HCT116 (cell line): ENCODE measurements around the gene USF2. TPM values are rescaled to one million over a fixed set of nuclear protein-coding genes. Genes with fewer than 3 reads are reported as not detected.

Experiments used
- ATAC-seq: fragments of 200-7000 bp; cut with Tn5 transposase; 2 replicates; pipeline ENCODE4 v1.9.1; 2020; ENCODE audit warnings: mild to moderate bottlenecking, moderate library complexity
- BruUV-seq: library from RNA; stranded (reverse); fragments of 400-500 nt; replicated peaks from 2 replicates; lab custom pipeline; 2021; lab: Mats Ljungman, UMichigan
- CTCF ChIA-PET: fragments of 300-600 bp; sonication (Branson Sonifier 250); formaldehyde crosslinking; loops from one replicate; lab custom pipeline; 2021; ENCODE audit warnings: antibody characterized with exemption; lab: Charles Lee
- POLR2A ChIA-PET: fragments of 300-600, 350-600 bp; sonication (Branson Sonifier 250); formaldehyde crosslinking; loops from one replicate; lab custom pipeline; 2021; ENCODE audit warnings: antibody characterized with exemption; lab: Charles Lee
- RAD21 ChIA-PET, 2 experiments: fragments of 300-600 bp; sonication (Branson Sonifier 250); formaldehyde crosslinking; loops; one replicate each; lab custom pipeline; 2023; ENCODE audit warnings: low total read pairs in 2 of 2; ENCODE audit not compliant: uncharacterized antibody in 2 of 2, unreplicated experiment in 2 of 2, low non-redundant PET in 1 of 2; lab: Charles Lee
- DNase-seq: peaks from one replicate; pipeline ENCODE4 v3.0.0-alpha.2; 2010; ENCODE audit warnings: low read depth, low spot score
- H2AFZ ChIP-seq: fragments of 200-600 bp; shearing (Covaris generic), sonication (generic); 2 replicates; pipeline ENCODE4 v1.6.1; 2017; ENCODE audit warnings: low read depth, mixed run types, mixed read lengths, antibody characterized with exemption, low read length; ENCODE audit not compliant: poor library complexity, severe bottlenecking
- H3K27ac ChIP-seq: 2 replicates; pipeline ENCODE4 v1.5.1; 2012; ENCODE audit warnings: low read depth, low read length
- H3K27me3 ChIP-seq: fragments of 200-600 bp; sonication (generic); 2 replicates; pipeline ENCODE4 v1.6.1; 2016; ENCODE audit warnings: mixed run types, low read length, mixed read lengths; ENCODE audit not compliant: insufficient read depth
- H3K36me3 ChIP-seq, 2 experiments: fragments of 200-500 bp in 1 of 2; fragments of 200-600 bp in 1 of 2; sonication (Bioruptor generic) in 1 of 2; sonication (generic) in 1 of 2; 2 replicates each; pipeline versions ENCODE4 v1.5.1 to v1.6.1; 2014 to 2016; ENCODE audit warnings: low read length in 2 of 2, inconsistent platforms in 1 of 2, mixed read lengths in 1 of 2, mixed run types in 1 of 2; ENCODE audit not compliant: insufficient read depth in 2 of 2, control insufficient read depth in 1 of 2
- H3K4me1 ChIP-seq, 2 experiments: fragments of 200-600 bp in 1 of 2; sonication (generic) in 1 of 2; 2 replicates each; pipeline versions ENCODE4 v1.5.1 to v1.6.1; 2012 to 2017; ENCODE audit warnings: low read length in 2 of 2, inconsistent platforms in 1 of 2, mild to moderate bottlenecking in 1 of 2, mixed read lengths in 1 of 2, mixed run types in 1 of 2, moderate library complexity in 1 of 2; ENCODE audit not compliant: insufficient read depth in 2 of 2, control insufficient read depth in 1 of 2
- H3K4me2 ChIP-seq: fragments of 200-600 bp; sonication (generic); 2 replicates; pipeline ENCODE4 v1.6.1; 2017; ENCODE audit warnings: mixed run types, low read length, mixed read lengths
- H3K4me3 ChIP-seq, 2 experiments: fragments of 200-600 bp in 1 of 2; sonication (generic) in 1 of 2; replicated peaks in 1 of 2; 2 replicates each; pipeline ENCODE4 v1.5.1; 2011 to 2016; ENCODE audit warnings: low read length in 2 of 2, control low read depth in 1 of 2, low read depth in 1 of 2, mild to moderate bottlenecking in 1 of 2, mixed read lengths in 1 of 2, mixed run types in 1 of 2
- H3K79me2 ChIP-seq: fragments of 200-600 bp; sonication (generic); 2 replicates; pipeline ENCODE4 v1.6.1; 2017; ENCODE audit warnings: mild to moderate bottlenecking, mixed run types, low read length, moderate library complexity, mixed read lengths; ENCODE audit not compliant: insufficient read depth
- H3K9ac ChIP-seq: fragments of 200-600 bp; sonication (generic); 2 replicates; pipeline ENCODE4 v1.6.1; 2016; ENCODE audit warnings: low read length, mixed read lengths
- H3K9me2 ChIP-seq: fragments of 200-600 bp; sonication (generic), shearing (Covaris generic); 2 replicates; pipeline ENCODE4 v1.6.1; 2017; ENCODE audit warnings: mixed run types, mild to moderate bottlenecking, moderate library complexity; ENCODE audit not compliant: insufficient read depth
- H3K9me3 ChIP-seq, 2 experiments: fragments of 200-500 bp in 1 of 2; fragments of 200-600 bp in 1 of 2; sonication (Bioruptor generic) in 1 of 2; sonication (generic) in 1 of 2; 2 replicates each; pipeline ENCODE4 v1.6.1; 2014 to 2017; ENCODE audit warnings: low read length in 2 of 2, mixed read lengths in 2 of 2, inconsistent platforms in 1 of 2, low read depth in 1 of 2, mild to moderate bottlenecking in 1 of 2, mixed run types in 1 of 2, moderate library complexity in 1 of 2; ENCODE audit not compliant: control insufficient read depth in 1 of 2, insufficient read depth in 1 of 2
- H4K20me1 ChIP-seq: fragments of 200-600 bp; sonication (generic), shearing (Covaris generic); 2 replicates; pipeline ENCODE4 v1.6.1; 2017; ENCODE audit warnings: mixed run types, mild to moderate bottlenecking, moderate library complexity; ENCODE audit not compliant: insufficient read depth
- CEBPB ChIP-seq: IDR thresholded peaks from 2 replicates; pipeline ENCODE4 v1.6.1; 2012; ENCODE audit warnings: low read depth
- EGR1 ChIP-seq: IDR thresholded peaks from 2 replicates; pipeline ENCODE4 v1.6.1; 2012; ENCODE audit warnings: low read depth
- EZH2 ChIP-seq: fragments of 200-600 bp; sonication (generic); IDR thresholded peaks from 2 replicates; pipeline ENCODE4 v1.6.1; 2017; ENCODE audit warnings: antibody characterized with exemption, mixed run types
- FOSL1 ChIP-seq: IDR thresholded peaks from 2 replicates; pipeline ENCODE4 v1.6.1; 2012; ENCODE audit warnings: low read depth
- JUND ChIP-seq: IDR thresholded peaks from 2 replicates; pipeline ENCODE4 v1.6.1; 2012
- POLR2A ChIP-seq: IDR thresholded peaks from 2 replicates; pipeline ENCODE4 v1.7.0; 2011; ENCODE audit warnings: borderline replicate concordance; ENCODE audit not compliant: insufficient read depth, insufficient read length; ENCODE audit errors: extremely low read depth
- RAD21 ChIP-seq: IDR thresholded peaks from 2 replicates; pipeline ENCODE4 v1.6.1; 2012; ENCODE audit warnings: low read depth, mild to moderate bottlenecking
- REST ChIP-seq: IDR thresholded peaks from 2 replicates; pipeline ENCODE4 v1.6.1; 2012; ENCODE audit warnings: low read depth
- SIN3A ChIP-seq: IDR thresholded peaks from 2 replicates; pipeline ENCODE4 v1.6.1; 2012; ENCODE audit warnings: low read depth
- SP1 ChIP-seq: IDR thresholded peaks from 2 replicates; pipeline ENCODE4 v1.6.1; 2012; ENCODE audit warnings: low read depth
- YY1 ChIP-seq: IDR thresholded peaks from 2 replicates; pipeline ENCODE4 v1.6.1; 2011; ENCODE audit warnings: low read length, low read depth, moderate library complexity, mild to moderate bottlenecking; ENCODE audit not compliant: insufficient replicate concordance; ENCODE audit errors: extremely low read depth
- ZFX ChIP-seq: fragments of 450-650 bp; IDR thresholded peaks from 2 replicates; pipeline ENCODE4 v1.6.1; 2017
- ZNF274 ChIP-seq: fragments of 200-500 bp; sonication (Bioruptor generic); IDR thresholded peaks from 2 replicates; pipeline ENCODE4 v1.6.1; 2014; ENCODE audit warnings: mild to moderate bottlenecking, low read depth, low read length, inconsistent platforms
- intact Hi-C: fragments of 100-400 bp; cut with micrococcal nuclease; formaldehyde crosslinking; loops from 2 replicates; pipeline ENCODE4 v1.10.0; 2022
- total RNA-seq: library from RNA; stranded (reverse); gene quantifications from one replicate; pipeline ENCODE4 v1.2.1, GENCODE V29; 2021; ENCODE audit not compliant: unreplicated experiment
- TF ChIP-seq, protein P1 (sequence below): IDR thresholded peaks from 2 replicates; pipeline ENCODE4 v1.6.1; 2012

Gene USF2
- total RNA-seq, 1 experiment from 2014 or later = 98.4 TPM

DNA sequence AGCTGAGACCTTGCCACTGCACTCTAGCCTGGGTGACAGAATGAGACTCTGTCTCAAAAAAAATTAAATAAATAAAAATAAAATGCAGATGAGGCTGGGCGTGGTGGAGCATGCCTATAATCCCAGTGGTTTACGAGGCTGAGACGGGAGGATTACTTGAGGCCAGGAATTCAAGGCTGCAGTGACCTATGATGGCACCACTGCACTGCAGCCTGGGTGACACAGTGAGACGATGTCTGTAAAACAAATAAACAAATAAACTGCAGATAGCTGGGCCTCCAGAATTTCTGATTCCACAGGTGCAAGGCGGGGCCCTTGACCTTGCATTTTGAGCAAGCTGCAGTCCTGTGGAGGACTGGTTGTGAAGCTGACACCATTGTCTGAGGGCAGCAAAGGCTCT lies 20.1 kb downstream of the USF2 start:
- RAD21 ChIA-PET = no interaction called here
- Histone ChIP-seq H3K79me2 (no peaks in the 10 kb centered on the region), H3K9me3 (no peaks in the 10 kb centered on the region), H4K20me1 (no peaks in the 10 kb centered on the region), H3K4me2 (no peak overlapping the region), H3K27me3 (no peaks in the 10 kb centered on the region), H3K4me1 (peaks cover 0 to 13% of the 10 kb centered on the region in 2 experiments; a peak in 1 of 4 replicates), H3K36me3 (no peaks in the 10 kb centered on the region), H3K9ac (no peak overlapping the region), H3K4me3 (no peak overlapping the region), H3K9me2 (no peaks in the 10 kb centered on the region), H2AFZ (no peak overlapping the region), H3K27ac (no peak overlapping the region)
- intact Hi-C loops = no loop called here
- no TSS peak for BruUV-seq
- TF ChIP-seq FOSL1 = no peak
- TF ChIP-seq EZH2 = no peak
- DNase-seq (no peak), ATAC-seq (no peak)
- CTCF ChIA-PET = interaction anchor here (1.0 kb wide), 1 partner anchor 19 kb away, joined by 3 read pairs; the partner anchor contains the start of gene USF2
- POLR2A ChIA-PET = interaction anchor here (1.5 kb wide), 1 partner anchor 30 kb away, joined by 3 read pairs; no protein-coding TSS in a partner anchor

DNA sequence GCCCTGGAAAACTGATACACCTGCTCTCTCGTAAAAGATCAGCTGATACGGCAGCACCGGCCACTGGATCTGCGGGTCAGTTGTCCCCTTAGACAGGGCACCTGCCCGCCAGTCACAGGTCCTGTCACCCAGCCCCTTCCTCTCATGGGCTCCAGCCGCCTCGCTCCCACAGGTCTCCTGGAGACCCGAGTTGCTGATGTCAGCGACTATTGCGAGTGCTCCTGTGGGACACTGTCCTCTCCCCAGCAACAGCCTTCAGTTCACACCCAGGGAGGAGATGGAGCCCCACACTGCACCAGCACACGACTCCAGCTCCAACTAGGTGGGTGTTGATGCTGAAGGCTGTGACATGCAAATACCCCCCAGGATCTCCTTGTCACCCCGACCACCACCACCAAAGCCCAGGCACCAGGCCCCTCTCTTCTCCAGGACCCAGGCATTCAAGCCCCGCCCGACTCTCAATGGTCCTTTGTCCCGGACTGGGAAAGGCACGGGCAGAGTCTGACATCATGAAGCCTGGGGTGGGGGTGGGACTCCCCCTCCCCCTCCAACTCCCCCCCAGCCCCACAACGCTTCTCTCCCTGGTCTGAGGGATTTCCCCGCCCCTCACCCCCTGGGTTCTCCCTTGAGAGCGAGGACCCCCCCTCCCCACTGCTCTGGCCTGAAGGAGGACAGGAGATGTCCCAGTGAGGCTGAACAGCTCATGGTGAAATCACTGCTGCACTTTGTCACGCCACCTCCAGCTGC lies 21.8 kb downstream of the USF2 start:
- ChIA-PET RAD21 (no interaction called here), CTCF (no interaction called here), POLR2A (no interaction called here)
- Histone ChIP-seq H3K4me1 (peaks cover 0 to 13% of the 10 kb centered on the region in 2 experiments; a peak in 1 of 4 replicates), H3K4me2 (no peak overlapping the region), H3K36me3 (no peaks in the 10 kb centered on the region)
- DNase-seq = no peak
- intact Hi-C loops = no loop called here
- TF ChIP-seq ZFX = no peak
- no peak for TF ChIP-seq SP1
- TF ChIP-seq SIN3A = no peak
- no peak for TF ChIP-seq EGR1
- TF ChIP-seq REST = no peak
- TF ChIP-seq POLR2A = no peak
- TF ChIP-seq RAD21 = no peak
- TF ChIP-seq, protein P1, sequence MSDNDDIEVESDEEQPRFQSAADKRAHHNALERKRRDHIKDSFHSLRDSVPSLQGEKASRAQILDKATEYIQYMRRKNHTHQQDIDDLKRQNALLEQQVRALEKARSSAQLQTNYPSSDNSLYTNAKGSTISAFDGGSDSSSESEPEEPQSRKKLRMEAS = no peak
- TF ChIP-seq ZNF274 = no peak
- TF ChIP-seq JUND = no peak
- no peak for TF ChIP-seq FOSL1
- TF ChIP-seq CEBPB = no peak
- no peak for TF ChIP-seq EZH2
- TF ChIP-seq YY1 = no peak
- TF ChIP-seq, all 23 proteins: peak for 0
- Histone ChIP-seq H3K27me3 (no peaks in the 10 kb centered on the region), H3K9me3 (no peaks in the 10 kb centered on the region), H3K79me2 (no peaks in the 10 kb centered on the region), H3K9me2 (no peaks in the 10 kb centered on the region), H4K20me1 (no peaks in the 10 kb centered on the region), H3K27ac (no peak overlapping the region), H3K9ac (no peak overlapping the region), H2AFZ (no peak overlapping the region), H3K4me3 (no peak overlapping the region)
- BruUV-seq = no TSS peak
- no peak for ATAC-seq
